Right lobe of liver (tissue), 6 donors: Measurements from ENCODE around the gene NWD2. TPM values are rescaled to one million over a fixed set of nuclear protein-coding genes. Genes with fewer than 3 reads are reported as not detected.

Source experiments
- ATAC-seq, 4 donors: fragments of 200-7000 bp; cut with Tn5 transposase; one replicate each; pipeline ENCODE4 v1.9.1; 2020; ENCODE audit warnings: mild to moderate bottlenecking in 4 of 4, moderate library complexity in 4 of 4
- DNase-seq, 3 donors: peaks; one replicate each; pipeline ENCODE4 v3.0.0-alpha.2; 2020
- H3K27ac ChIP-seq, 3 donors: fragments of 200-600 bp; one replicate each; pipeline ENCODE4 v1.8.0; 2022
- H3K27me3 ChIP-seq, 2 donors: fragments of 200-600 bp; one replicate each; pipeline ENCODE4 v1.8.0; 2022
- H3K36me3 ChIP-seq, 4 donors: fragments of 200-600 bp; sonication (generic) in 1 of 4; one replicate each; pipeline versions ENCODE4 v1.5.1 to v1.8.0; 2017 to 2022; ENCODE audit warnings: control low read depth in 1 of 4
- H3K4me1 ChIP-seq, 4 donors: fragments of 200-600 bp; sonication (generic) in 1 of 4; one replicate each; pipeline versions ENCODE4 v1.5.1 to v1.8.0; 2017 to 2022; ENCODE audit warnings: control low read depth in 1 of 4
- H3K4me3 ChIP-seq, 3 donors: fragments of 200-600 bp; one replicate each; pipeline ENCODE4 v1.8.0; 2022
- H3K9me3 ChIP-seq, 4 donors: fragments of 200-600 bp; sonication (generic) in 1 of 4; one replicate each; pipeline versions ENCODE4 v1.5.1 to v1.8.0; 2017 to 2022; ENCODE audit warnings: control low read depth in 1 of 4
- CTCF ChIP-seq, 4 donors: fragments of 200-600 bp in 3 of 4; fragments of 450-650 bp in 1 of 4; IDR thresholded peaks; one replicate each; pipeline versions ENCODE4 v1.5.1 to v1.8.0; 2016 to 2022; ENCODE audit warnings: antibody characterized with exemption in 4 of 4, mild to moderate bottlenecking in 2 of 4
- POLR2A ChIP-seq: fragments of 450-650 bp; IDR thresholded peaks from one replicate; pipeline ENCODE4 v1.6.1; 2017; ENCODE audit warnings: antibody characterized with exemption, mild to moderate bottlenecking
- WGBS: methylation state at CpG from one replicate; pipeline ENCODE4 v1.1.6; 2018; ENCODE audit warnings: low coverage, low lambda C conversion rate; ENCODE audit not compliant: insufficient coverage; ENCODE audit errors: missing lambda C conversion rate; 5-methylcytosine and 5-hydroxymethylcytosine counted together
- intact Hi-C, 2 donors: fragments of 100-400 bp; cut with DNase I; formaldehyde crosslinking; loops; one replicate each; pipeline versions ENCODE4 v1.11.2 to v1.14.1; 2022
- total RNA-seq, 6 experiments: library from RNA; depleted of rRNA in 2 of 6; stranded (reverse); fragments of >200 nt in 2 of 6; fragmentation: NEBNext Ultra II Directional in 3 of 6; extraction: Animal tissue kit (Norgen Biotek cat#: 25700) in 3 of 6; gene quantifications; one replicate each; pipeline versions ENCODE4 v1.1.0 to v1.2.4, GENCODE V29; 2016 to 2023
- donor health status: DM: no; HTN: yes; CAD: no.
- donor health status: DM: no; HTN: no; CAD: no.
- donor health status: DM: no; HTN: no; CAD: no.
- donor health status: DM: no; HTN: yes; CAD: no.
- donor health status: DM: no; HTN: yes; CAD: no.

NWD2 gene
- total RNA-seq, 6 experiments from 2014 or later: 0.05 TPM; not detected in 5

- 69% methylated on average over 2 of the region's 2 CpGs for WGBS
- Histone ChIP-seq H3K27me3 (no peaks in the 10 kb centered on the region), H3K4me1 (peaks cover 0 to 18% (median 0%) of the 10 kb centered on the region in 4 donors), H3K9me3 (no peaks in the 10 kb centered on the region), H3K27ac (no peak overlapping the region), H3K36me3 (no peaks in the 10 kb centered on the region), H3K4me3 (no peak overlapping the region)
- TF ChIP-seq CTCF (IDR thresholded peaks at IDR 0.05) (no peak), POLR2A (no peak)
- no peak for ATAC-seq
- intact Hi-C loops: no loop called here
- DNase-seq: no peak
These were observed 232.1 kb downstream of the NWD2 start for GRCh38 chr4:37476691-37477090.

GRCh38 chr4:37477126-37477525 is 232.6 kb downstream of the NWD2 start:
- H3K36me3 ChIP-seq: no peaks in the 10 kb centered on the region
- peaks cover 0 to 22% (median 0%) of the 10 kb centered on the region in 4 donors for H3K4me1 ChIP-seq
- ATAC-seq: no peak
- no peak overlapping the region for H3K4me3 ChIP-seq
- H3K27me3 ChIP-seq: no peaks in the 10 kb centered on the region
- WGBS: 69% methylated on average over 3 of the region's 3 CpGs
- no peak for DNase-seq
- TF ChIP-seq CTCF (IDR thresholded peaks at IDR 0.05) (no peak), POLR2A (no peak)
- H3K27ac ChIP-seq: no peak overlapping the region
- no peaks in the 10 kb centered on the region for H3K9me3 ChIP-seq
- intact Hi-C loops: no loop called here

- Histone ChIP-seq H3K27me3 (no peaks in the 10 kb centered on the region), H3K4me1 (peaks cover 0 to 33% (median 5%) of the 10 kb centered on the region in 4 donors), H3K9me3 (no peaks in the 10 kb centered on the region), H3K36me3 (no peaks in the 10 kb centered on the region), H3K4me3 (no peak overlapping the region), H3K27ac (no peak overlapping the region)
- no peak for TF ChIP-seq POLR2A
- no peak for TF ChIP-seq CTCF (IDR thresholded peaks at IDR 0.05)
- DNase-seq (no peak), ATAC-seq (no peak)
- intact Hi-C loops: no loop called here
- 86% methylated on average over 6 of the region's 6 CpGs for WGBS
These were observed 233.6 kb downstream of the NWD2 start for GRCh38 chr4:37478151-37478550.

- no peak for ATAC-seq
- Histone ChIP-seq H3K27ac (no peak overlapping the region), H3K36me3 (no peaks in the 10 kb centered on the region), H3K4me1 (peaks cover 0 to 40% (median 7%) of the 10 kb centered on the region in 4 donors), H3K4me3 (no peak overlapping the region), H3K9me3 (no peaks in the 10 kb centered on the region), H3K27me3 (no peaks in the 10 kb centered on the region)
- no peak for DNase-seq
- intact Hi-C loops: no loop called here
- 51% methylated on average over 3 of the region's 4 CpGs for WGBS
- no peak for TF ChIP-seq CTCF (IDR thresholded peaks at IDR 0.05)
- no peak for TF ChIP-seq POLR2A
These were observed 236.0 kb downstream of the NWD2 start for GRCh38 chr4:37480509-37480908.
